Measurements from ENCODE around the gene MKRN2OS. TPM values are rescaled to one million over a fixed set of nuclear protein-coding genes. Genes with fewer than 3 reads are reported as not detected.

Gene MKRN2OS
- polyA plus RNA-seq, 1 donor (not counting 4 experiments of a cell fraction or from before 2014, with no cell fraction given): 4.0 TPM

DNA sequence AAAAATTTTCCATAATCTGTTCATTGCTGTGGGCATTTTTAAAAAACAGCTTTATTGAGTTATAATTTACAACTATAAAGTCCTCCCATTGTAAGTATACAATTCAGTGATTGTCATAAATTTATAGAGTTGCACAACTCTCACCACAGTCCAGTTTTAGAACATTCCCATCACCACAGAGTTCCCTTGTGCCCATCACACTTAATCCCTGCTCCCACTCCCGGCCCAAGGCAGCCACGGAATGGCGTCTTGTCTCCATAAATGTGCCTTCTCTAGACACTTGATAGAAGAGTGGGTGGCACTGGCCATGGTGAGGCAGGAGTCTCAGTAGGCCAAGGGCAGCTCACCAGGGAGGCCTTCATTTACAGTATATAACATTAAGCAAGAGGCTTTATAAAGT lies 54.8 kb downstream of the MKRN2OS start:
- Histone ChIP-seq H3K9me1 (ENCODE audit: control insufficient read depth, extremely low read depth, insufficient read depth, low read length) (peaks cover 3% of the 10 kb centered on the region), H3K79me2 (ENCODE audit: control insufficient read depth, insufficient read depth, low read length) (peaks cover 23% of the 10 kb centered on the region), H3K36me3 (ENCODE audit: control insufficient read depth in 2 of 2, extremely low read depth in 1 of 2, insufficient read depth in 2 of 2, low read length in 2 of 2) (peaks cover 9 to 11% of the 10 kb centered on the region in 2 experiments), H3K9ac (ENCODE audit: control insufficient read depth, extremely low read depth, insufficient read depth, low read length) (no peak overlapping the region), H3K9me3 (ENCODE audit: control insufficient read depth, low read depth, low read length) (no peaks in the 10 kb centered on the region), H3K4me1 (ENCODE audit: control insufficient read depth, extremely low read depth, insufficient read depth, low read length) (peaks cover 1% of the 10 kb centered on the region), H4K20me1 (ENCODE audit: control insufficient read depth, extremely low read depth, insufficient read depth, low read length) (no peaks in the 10 kb centered on the region), H3K4me3 (ENCODE audit: control insufficient read depth in 2 of 3, extremely low read depth in 1 of 3, insufficient read depth in 2 of 3, low read depth in 1 of 3, low read length in 3 of 3) (no peak overlapping the region), H3K27ac (ENCODE audit: control insufficient read depth, insufficient read depth, low read length) (no peak overlapping the region), H3K4me2 (ENCODE audit: control insufficient read depth, extremely low read depth, insufficient read depth, low read depth, low read length) (no peak overlapping the region), H3K27me3 (ENCODE audit: control insufficient read depth, extremely low read depth, insufficient read depth, low read length) (no peaks in the 10 kb centered on the region), H2AFZ (ENCODE audit: control insufficient read depth, low read length) (no peak overlapping the region)
- FAIRE-seq (no peak), DNase-seq (ENCODE audit: low read depth, low spot score) (no peak)
- TF ChIP-seq CTCF (optimal IDR thresholded peaks at IDR 0.05 in 1 of 3, IDR thresholded peaks at IDR 0.05 in 1 of 3, conservative IDR thresholded peaks at IDR 0.05 in 1 of 3; ENCODE audit: extremely low read depth in 1 of 3, insufficient read depth in 2 of 3, low read length in 3 of 3) (no peak), EZH2 (IDR thresholded peaks at IDR 0.05; ENCODE audit: low read length) (no peak)
- dilution Hi-C loops (cut with MboI; ENCODE audit: extremely low pct_ligation_motif_present, low sequenced_read_pairs): no loop called here

DNA sequence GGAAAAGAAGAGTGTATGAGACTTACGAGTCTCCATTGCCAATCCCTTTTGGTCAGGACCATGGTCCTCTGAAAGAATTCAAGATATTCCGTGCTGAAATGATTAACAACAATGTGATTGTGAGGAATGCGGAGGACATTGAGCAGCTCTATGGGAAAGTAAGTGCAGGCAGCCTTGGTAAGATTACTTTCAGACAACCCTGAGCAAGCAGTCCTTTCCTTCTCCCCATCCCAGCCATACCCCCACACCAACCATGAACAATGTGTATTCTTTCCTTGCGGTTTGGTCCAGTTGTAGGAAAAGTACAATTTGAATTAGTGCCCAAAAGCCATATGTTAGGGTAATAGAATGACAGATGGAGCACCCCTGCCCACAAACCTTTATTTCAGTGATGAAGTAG lies 55.5 kb downstream of the MKRN2OS start:
- peaks cover 9 to 11% of the 10 kb centered on the region in 2 experiments for H3K36me3 ChIP-seq (ENCODE audit: control insufficient read depth in 2 of 2, extremely low read depth in 1 of 2, insufficient read depth in 2 of 2, low read length in 2 of 2)
- H3K4me2 ChIP-seq (ENCODE audit: control insufficient read depth, extremely low read depth, insufficient read depth, low read depth, low read length): no peak overlapping the region
- DNase-seq (ENCODE audit: low read depth, low spot score): no peak
- peaks cover 5% of the 10 kb centered on the region for H3K4me1 ChIP-seq (ENCODE audit: control insufficient read depth, extremely low read depth, insufficient read depth, low read length)
- no peak for FAIRE-seq
- H3K9me3 ChIP-seq (ENCODE audit: control insufficient read depth, low read depth, low read length): no peaks in the 10 kb centered on the region
- TF ChIP-seq CTCF (optimal IDR thresholded peaks at IDR 0.05 in 1 of 3, IDR thresholded peaks at IDR 0.05 in 1 of 3, conservative IDR thresholded peaks at IDR 0.05 in 1 of 3; ENCODE audit: extremely low read depth in 1 of 3, insufficient read depth in 2 of 3, low read length in 3 of 3): no peak
- no peak for TF ChIP-seq EZH2 (IDR thresholded peaks at IDR 0.05; ENCODE audit: low read length)
- no peak overlapping the region for H3K4me3 ChIP-seq (ENCODE audit: control insufficient read depth in 2 of 3, extremely low read depth in 1 of 3, insufficient read depth in 2 of 3, low read depth in 1 of 3, low read length in 3 of 3)
- peaks cover 31% of the 10 kb centered on the region for H3K79me2 ChIP-seq (ENCODE audit: control insufficient read depth, insufficient read depth, low read length)
- dilution Hi-C loops (cut with MboI; ENCODE audit: extremely low pct_ligation_motif_present, low sequenced_read_pairs): no loop called here
- H3K27ac ChIP-seq (ENCODE audit: control insufficient read depth, insufficient read depth, low read length): no peak overlapping the region
- no peaks in the 10 kb centered on the region for H4K20me1 ChIP-seq (ENCODE audit: control insufficient read depth, extremely low read depth, insufficient read depth, low read length)
- no peak overlapping the region for H2AFZ ChIP-seq (ENCODE audit: control insufficient read depth, low read length)
- H3K27me3 ChIP-seq (ENCODE audit: control insufficient read depth, extremely low read depth, insufficient read depth, low read length): no peaks in the 10 kb centered on the region
- no peak overlapping the region for H3K9ac ChIP-seq (ENCODE audit: control insufficient read depth, extremely low read depth, insufficient read depth, low read length)
- peaks cover 3% of the 10 kb centered on the region for H3K9me1 ChIP-seq (ENCODE audit: control insufficient read depth, extremely low read depth, insufficient read depth, low read length)

Small RNA genes lying within 50 kb of the gene (small RNA-seq; reads per million reads assigned to genes)
- gene RF00017 (ENCODE audit: insufficient read length in 3 of 3, low read depth in 3 of 3, low replicate concordance in 1 of 3) (0 reads per million in 3 experiments), gene RNA5SP123 (ENCODE audit: insufficient read length in 3 of 3, low read depth in 3 of 3, low replicate concordance in 1 of 3) (0 to 0.33 (median 0) reads per million in 3 experiments), gene RNU6-377P (ENCODE audit: insufficient read length in 3 of 3, low read depth in 3 of 3, low replicate concordance in 1 of 3) (0 reads per million in 3 experiments)

Other genes with a start within 250 kb of the MKRN2OS start
- 15.9 to 23.8 TPM (median 15.9 TPM) in 3 replicates for gene TSEN2, start 61.0 kb downstream of the MKRN2OS start, polyA plus RNA-seq
- 31.8 to 35.1 TPM (median 34.3 TPM) in 3 replicates for gene MKRN2, start 11.6 kb upstream of the MKRN2OS start, polyA plus RNA-seq
- 68.3 to 92.4 TPM (median 80.1 TPM) in 3 replicates for gene RAF1, start 118.6 kb upstream of the MKRN2OS start, polyA plus RNA-seq
- gene TMEM40, start 213.8 kb upstream of the MKRN2OS start, polyA plus RNA-seq: 240 to 475 TPM (median 311 TPM) in 3 replicates